OCI-LY7 (cell line): ENCODE data around the gene SLAMF7. TPM values are rescaled to one million over a fixed set of nuclear protein-coding genes. Genes with fewer than 3 reads are reported as not detected.

ENCODE experiments used
- BruUV-seq: library from RNA; stranded (reverse); fragments of 400-500 nt; replicated peaks from 2 replicates; lab custom pipeline; 2021; lab: Mats Ljungman, UMichigan
- CTCF ChIA-PET: fragments of 300-600 bp; sonication (Branson Sonifier 250); formaldehyde crosslinking; loops from one replicate; lab custom pipeline; 2022; ENCODE audit warnings: antibody characterized with exemption; ENCODE audit not compliant: unreplicated experiment; lab: Charles Lee
- POLR2A ChIA-PET: fragments of 300-600 bp; sonication (Branson Sonifier 250); formaldehyde crosslinking; loops from one replicate; lab custom pipeline; 2022; ENCODE audit warnings: antibody characterized with exemption; lab: Charles Lee
- DNase-seq: peaks from one replicate; pipeline ENCODE4 v3.0.0-alpha.2; 2015; ENCODE audit warnings: low spot score
- H2AFZ ChIP-seq: fragments of 200-600 bp; sonication (generic), shearing (Covaris generic); 2 replicates; pipeline ENCODE4 v1.6.1; 2014; ENCODE audit warnings: mild to moderate bottlenecking, antibody characterized with exemption, low read length, moderate library complexity
- H3K27ac ChIP-seq: fragments of 200-600 bp; sonication (generic); 2 replicates; pipeline ENCODE4 v1.5.1; 2014; ENCODE audit warnings: mixed run types, low read depth, mild to moderate bottlenecking, moderate library complexity, low read length, inconsistent platforms; ENCODE audit not compliant: poor library complexity, severe bottlenecking
- H3K36me3 ChIP-seq: fragments of 200-600 bp; sonication (generic); 2 replicates; pipeline ENCODE4 v1.6.1; 2014; ENCODE audit warnings: mild to moderate bottlenecking, antibody characterized with exemption, low read length, moderate library complexity, mixed read lengths; ENCODE audit not compliant: insufficient read depth
- H3K4me1 ChIP-seq: fragments of 200-600 bp; sonication (generic); 2 replicates; pipeline ENCODE4 v1.5.1; 2014; ENCODE audit warnings: mild to moderate bottlenecking, low read length; ENCODE audit not compliant: insufficient read depth, poor library complexity, severe bottlenecking
- H3K4me2 ChIP-seq: fragments of 200-600 bp; sonication (generic); 2 replicates; pipeline ENCODE4 v1.6.1; 2014; ENCODE audit warnings: mild to moderate bottlenecking, low read length
- H3K4me3 ChIP-seq: fragments of 200-600 bp; sonication (generic); 2 replicates; pipeline ENCODE4 v1.5.1; 2014; ENCODE audit warnings: mild to moderate bottlenecking, low read depth, low read length; ENCODE audit not compliant: poor library complexity, severe bottlenecking
- H3K79me2 ChIP-seq: fragments of 200-600 bp; sonication (generic); 2 replicates; pipeline ENCODE4 v1.6.1; 2016; ENCODE audit warnings: low read depth, mild to moderate bottlenecking, low read length, moderate library complexity, mixed read lengths; ENCODE audit not compliant: insufficient read depth
- H3K9me2 ChIP-seq: fragments of 200-600 bp; sonication (generic); 2 replicates; pipeline ENCODE4 v1.6.1; 2016; ENCODE audit warnings: mild to moderate bottlenecking, low read length, mixed read lengths; ENCODE audit not compliant: insufficient read depth
- H3K9me3 ChIP-seq: fragments of 200-600 bp; sonication (generic); 2 replicates; pipeline ENCODE4 v1.6.1; 2014; ENCODE audit warnings: mild to moderate bottlenecking, mixed run types, low read length, mixed read lengths
- H4K20me1 ChIP-seq: fragments of 200-600 bp; sonication (generic); 2 replicates; pipeline ENCODE4 v1.6.1; 2014; ENCODE audit warnings: mild to moderate bottlenecking, antibody characterized with exemption, low read length, moderate library complexity, mixed read lengths; ENCODE audit not compliant: insufficient read depth
- EZH2phosphoT487 ChIP-seq: fragments of 200-600 bp; sonication (generic); IDR thresholded peaks from 2 replicates; pipeline ENCODE4 v1.6.1; 2018; ENCODE audit warnings: low read depth, borderline replicate concordance, mild to moderate bottlenecking, mixed run types, antibody characterized with exemption, low read length, moderate library complexity, mixed read lengths
- intact Hi-C: fragments of 100-400 bp; cut with micrococcal nuclease; formaldehyde crosslinking; loops from one replicate; pipeline ENCODE4 v1.10.0; 2022; ENCODE audit not compliant: unreplicated experiment
- total RNA-seq, 2 experiments: library from RNA; depleted of rRNA in 1 of 2; stranded (reverse); fragments of >200 nt in 1 of 2; shearing (Covaris generic) in 1 of 2; gene quantifications; 2 replicates each; pipeline ENCODE4 v1.2.3, GENCODE V29; 2014 to 2022
- TF ChIP-seq, protein P1 (sequence below): fragments of 200-600 bp; sonication (generic); conservative IDR thresholded peaks from 2 replicates; pipeline ENCODE4 v1.5.1; 2014; ENCODE audit warnings: mild to moderate bottlenecking, antibody characterized with exemption, low read length, moderate library complexity, mixed read lengths

SLAMF7 gene
- total RNA-seq, 2 experiments from 2014 or later: not detected

DNA sequence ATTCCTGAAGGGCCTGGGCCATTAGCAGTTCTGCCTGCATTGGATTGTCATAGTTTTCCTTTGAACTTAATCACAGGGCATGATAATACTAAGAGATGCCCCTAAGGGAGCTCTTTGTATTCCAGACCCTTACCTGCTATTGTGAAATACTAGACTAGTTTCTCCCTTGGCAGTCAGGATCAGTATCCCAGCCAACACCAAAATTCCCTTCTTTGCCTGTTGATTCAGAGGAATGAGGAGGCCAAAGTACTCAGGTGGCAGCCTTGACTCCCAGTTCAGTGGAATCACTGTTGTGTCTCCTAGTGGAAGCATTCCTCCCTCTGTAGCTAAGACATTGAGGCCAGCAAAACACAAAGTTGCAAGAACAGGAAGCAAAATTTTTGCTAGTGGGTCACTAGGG is 20.7 kb downstream of the SLAMF7 start:
- Histone ChIP-seq H2AFZ (no peak overlapping the region), H3K9me2 (no peaks in the 10 kb centered on the region), H3K27ac (no peak overlapping the region), H4K20me1 (no peaks in the 10 kb centered on the region), H3K4me2 (no peak overlapping the region), H3K4me1 (no peaks in the 10 kb centered on the region), H3K36me3 (no peaks in the 10 kb centered on the region), H3K79me2 (no peaks in the 10 kb centered on the region), H3K9me3 (no peaks in the 10 kb centered on the region), H3K4me3 (no peak overlapping the region)
- BruUV-seq: no TSS peak
- TF ChIP-seq, protein P1, sequence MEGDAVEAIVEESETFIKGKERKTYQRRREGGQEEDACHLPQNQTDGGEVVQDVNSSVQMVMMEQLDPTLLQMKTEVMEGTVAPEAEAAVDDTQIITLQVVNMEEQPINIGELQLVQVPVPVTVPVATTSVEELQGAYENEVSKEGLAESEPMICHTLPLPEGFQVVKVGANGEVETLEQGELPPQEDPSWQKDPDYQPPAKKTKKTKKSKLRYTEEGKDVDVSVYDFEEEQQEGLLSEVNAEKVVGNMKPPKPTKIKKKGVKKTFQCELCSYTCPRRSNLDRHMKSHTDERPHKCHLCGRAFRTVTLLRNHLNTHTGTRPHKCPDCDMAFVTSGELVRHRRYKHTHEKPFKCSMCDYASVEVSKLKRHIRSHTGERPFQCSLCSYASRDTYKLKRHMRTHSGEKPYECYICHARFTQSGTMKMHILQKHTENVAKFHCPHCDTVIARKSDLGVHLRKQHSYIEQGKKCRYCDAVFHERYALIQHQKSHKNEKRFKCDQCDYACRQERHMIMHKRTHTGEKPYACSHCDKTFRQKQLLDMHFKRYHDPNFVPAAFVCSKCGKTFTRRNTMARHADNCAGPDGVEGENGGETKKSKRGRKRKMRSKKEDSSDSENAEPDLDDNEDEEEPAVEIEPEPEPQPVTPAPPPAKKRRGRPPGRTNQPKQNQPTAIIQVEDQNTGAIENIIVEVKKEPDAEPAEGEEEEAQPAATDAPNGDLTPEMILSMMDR: no peak
- TF ChIP-seq EZH2phosphoT487: no peak
- POLR2A ChIA-PET: no interaction called here
- intact Hi-C loops: no loop called here
- CTCF ChIA-PET: no interaction called here
- no peak for DNase-seq

DNA sequence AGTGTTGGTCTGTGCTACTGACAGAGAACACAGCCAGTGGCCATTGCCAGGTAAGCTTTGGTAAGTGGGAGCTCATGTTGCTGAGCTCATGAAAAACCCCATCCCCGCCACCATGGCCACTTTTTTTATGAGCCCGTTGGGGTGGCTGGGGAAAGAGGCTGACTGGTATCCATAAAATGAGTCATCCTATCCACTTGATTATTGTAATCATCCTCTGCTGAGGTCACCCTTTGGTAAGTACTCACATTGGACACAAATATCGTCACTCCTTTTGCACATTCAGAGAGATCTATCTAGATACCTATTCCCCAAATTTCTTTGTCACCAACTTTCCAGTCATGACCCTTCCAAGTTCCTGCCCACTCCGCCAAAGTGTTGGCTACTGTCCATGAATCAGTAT is 22.0 kb downstream of the SLAMF7 start:
- H3K27ac ChIP-seq: no peak overlapping the region
- H3K9me2 ChIP-seq: no peaks in the 10 kb centered on the region
- H3K4me2 ChIP-seq: no peak overlapping the region
- H3K4me1 ChIP-seq: no peaks in the 10 kb centered on the region
- intact Hi-C loops: no loop called here
- H3K4me3 ChIP-seq: no peak overlapping the region
- H3K36me3 ChIP-seq: no peaks in the 10 kb centered on the region
- no peak for DNase-seq
- no peaks in the 10 kb centered on the region for H3K9me3 ChIP-seq
- BruUV-seq: no TSS peak
- TF ChIP-seq, protein P1: no peak
- no peak for TF ChIP-seq EZH2phosphoT487
- H4K20me1 ChIP-seq: no peaks in the 10 kb centered on the region
- ChIA-PET CTCF (no interaction called here), POLR2A (no interaction called here)
- no peak overlapping the region for H2AFZ ChIP-seq
- no peaks in the 10 kb centered on the region for H3K79me2 ChIP-seq

DNA sequence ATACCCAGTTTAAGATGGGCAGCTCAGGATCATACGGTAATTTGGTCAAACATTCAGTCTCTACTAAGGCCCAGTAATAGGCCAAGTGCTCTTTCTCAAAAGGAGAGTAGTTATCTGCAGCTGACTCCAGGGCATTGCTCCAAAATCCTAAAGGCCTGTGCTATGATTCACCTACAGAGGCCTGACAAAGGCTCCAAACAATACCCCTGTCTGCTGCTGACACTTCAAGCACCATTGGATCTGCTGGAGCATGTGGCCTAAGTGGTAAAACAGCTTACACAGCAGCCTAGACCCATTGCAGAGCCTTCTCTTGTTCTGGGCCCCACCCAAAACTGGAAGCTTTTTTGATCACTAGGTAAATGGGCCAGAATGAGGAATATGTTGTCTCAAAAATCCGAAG is 22.8 kb downstream of the SLAMF7 start:
- Histone ChIP-seq H3K4me3 (no peak overlapping the region), H3K9me2 (no peaks in the 10 kb centered on the region), H3K4me2 (no peak overlapping the region), H3K79me2 (no peaks in the 10 kb centered on the region), H2AFZ (no peak overlapping the region), H3K9me3 (no peaks in the 10 kb centered on the region), H3K27ac (no peak overlapping the region), H3K4me1 (no peaks in the 10 kb centered on the region), H4K20me1 (no peaks in the 10 kb centered on the region), H3K36me3 (no peaks in the 10 kb centered on the region)
- BruUV-seq: no TSS peak
- TF ChIP-seq, protein P1: no peak
- TF ChIP-seq EZH2phosphoT487: no peak
- ChIA-PET POLR2A (interaction anchor here (1.0 kb wide), 1 partner anchor 10 kb away, joined by 4 read pairs; no protein-coding TSS in a partner anchor), CTCF (no interaction called here)
- intact Hi-C loops: no loop called here
- no peak for DNase-seq
